ENCODE results near the gene NACA2.

The NACA2 gene

DNA sequence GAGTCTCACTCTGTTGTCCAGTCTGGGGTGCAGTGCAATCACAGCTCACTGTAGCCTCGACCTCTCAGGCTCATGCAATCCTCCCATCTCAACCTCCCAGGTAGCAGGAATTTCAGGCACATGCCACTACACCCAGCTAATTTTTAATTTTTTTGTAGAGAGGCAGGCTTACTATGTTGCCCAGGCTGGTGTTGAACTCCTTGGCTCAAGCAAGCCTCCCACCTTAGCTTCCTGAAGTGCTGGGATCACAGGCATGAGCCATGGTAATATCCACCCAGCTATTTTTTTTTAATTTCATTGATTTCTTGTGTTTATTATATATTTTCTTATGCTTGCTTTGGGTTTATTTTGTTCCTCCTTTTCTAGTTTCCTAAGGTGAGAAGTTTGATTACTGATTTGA is 33.9 kb upstream of the NACA2 start:
- no peaks in the 10 kb centered on the region for H3K9me3 ChIP-seq (ENCODE audit: low read length)
- H3K4me1 ChIP-seq (ENCODE audit: insufficient read depth, low read length): no peaks in the 10 kb centered on the region
- H3K27me3 ChIP-seq (ENCODE audit: control insufficient read depth in 1 of 2, insufficient read depth in 2 of 2, low read length in 2 of 2): no peaks in the 10 kb centered on the region
- H3K36me3 ChIP-seq (ENCODE audit: insufficient read depth, low read length): no peaks in the 10 kb centered on the region
- H3K4me3 ChIP-seq (ENCODE audit: low read depth in 1 of 2, low read length in 2 of 2): no peak overlapping the region
- H3K9ac ChIP-seq (ENCODE audit: low read length): no peak overlapping the region
- H3K27ac ChIP-seq (ENCODE audit: low read depth, low read length): no peak overlapping the region

DNA sequence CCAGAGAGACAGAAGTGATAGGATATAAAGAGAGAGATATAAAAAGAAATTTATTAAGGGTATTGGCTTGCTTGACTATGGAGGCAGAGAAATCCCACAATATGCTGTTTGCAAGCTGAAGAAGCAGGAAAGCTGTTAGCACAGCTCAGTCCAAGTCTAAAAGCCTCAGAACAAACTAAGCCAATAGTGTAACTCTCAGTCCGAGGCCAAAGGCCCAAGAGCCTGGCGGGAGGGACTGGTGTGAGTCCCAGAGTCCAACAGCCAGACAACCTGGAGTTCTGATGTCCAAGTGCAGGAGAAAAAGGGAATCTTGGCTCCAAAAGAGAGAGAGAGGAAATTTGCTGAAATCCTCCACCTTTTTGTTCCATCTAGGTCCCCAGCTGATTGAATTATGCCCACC is 30.3 kb upstream of the NACA2 start:
- H3K27me3 ChIP-seq (ENCODE audit: control insufficient read depth in 1 of 2, insufficient read depth in 2 of 2, low read length in 2 of 2): no peaks in the 10 kb centered on the region
- H3K4me3 ChIP-seq (ENCODE audit: low read depth in 1 of 2, low read length in 2 of 2): no peak overlapping the region
- no peaks in the 10 kb centered on the region for H3K4me1 ChIP-seq (ENCODE audit: insufficient read depth, low read length)
- H3K9ac ChIP-seq (ENCODE audit: low read length): no peak overlapping the region
- H3K9me3 ChIP-seq (ENCODE audit: low read length): peaks cover 4% of the 10 kb centered on the region
- no peaks in the 10 kb centered on the region for H3K36me3 ChIP-seq (ENCODE audit: insufficient read depth, low read length)
- no peak overlapping the region for H3K27ac ChIP-seq (ENCODE audit: low read depth, low read length)

DNA sequence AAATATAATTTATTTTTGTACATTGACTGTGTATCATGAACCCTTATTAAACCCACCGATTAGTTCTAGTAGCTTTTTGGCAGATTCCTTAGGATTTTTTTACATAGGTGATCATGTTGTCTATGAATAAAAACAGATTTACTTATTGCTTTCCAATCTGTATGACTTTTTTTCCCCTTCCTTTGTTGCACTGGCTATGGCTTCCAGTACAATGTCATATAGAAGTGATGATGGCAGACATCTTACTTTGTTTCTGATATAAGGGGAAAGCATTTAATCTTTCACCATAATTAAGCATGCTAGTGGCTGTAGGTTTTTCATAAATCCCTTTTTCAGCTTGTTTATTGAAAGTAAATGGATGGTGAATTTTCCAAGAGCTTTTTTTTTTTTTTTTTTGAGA is 28.9 kb upstream of the NACA2 start:
- no peak overlapping the region for H3K9ac ChIP-seq (ENCODE audit: low read length)
- H3K4me1 ChIP-seq (ENCODE audit: insufficient read depth, low read length): no peaks in the 10 kb centered on the region
- H3K36me3 ChIP-seq (ENCODE audit: insufficient read depth, low read length): no peaks in the 10 kb centered on the region

DNA sequence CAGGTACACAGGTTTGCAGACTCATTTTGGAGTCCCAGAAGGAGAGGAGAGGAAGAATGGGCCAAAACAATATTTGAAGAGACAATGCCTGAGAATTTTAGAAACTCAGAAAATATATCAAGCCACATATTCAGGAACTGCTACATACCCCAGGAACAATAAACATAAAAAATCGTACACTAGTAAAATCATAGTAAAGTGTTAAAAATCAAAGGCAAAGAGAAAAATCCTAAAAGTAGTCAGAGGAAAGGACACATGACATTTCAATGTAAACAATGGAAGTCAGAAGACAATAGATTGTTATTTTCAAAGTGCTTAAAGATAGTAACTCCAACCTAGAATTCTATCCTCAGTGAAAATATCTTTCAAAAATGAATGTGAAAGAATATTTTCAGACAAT is 28.5 kb upstream of the NACA2 start:
- Histone ChIP-seq H3K9me3 (ENCODE audit: low read length) (peaks cover 4% of the 10 kb centered on the region), H3K4me3 (ENCODE audit: low read depth in 1 of 2, low read length in 2 of 2) (no peak overlapping the region), H3K9ac (ENCODE audit: low read length) (no peak overlapping the region), H3K27me3 (ENCODE audit: control insufficient read depth in 1 of 2, insufficient read depth in 2 of 2, low read length in 2 of 2) (no peaks in the 10 kb centered on the region), H3K36me3 (ENCODE audit: insufficient read depth, low read length) (no peaks in the 10 kb centered on the region), H3K4me1 (ENCODE audit: insufficient read depth, low read length) (no peaks in the 10 kb centered on the region), H3K27ac (ENCODE audit: low read depth, low read length) (no peak overlapping the region)

More for the DNA sequence above, 28.9 kb upstream of the NACA2 start:
- H3K9me3 ChIP-seq (ENCODE audit: low read length): peaks cover 4% of the 10 kb centered on the region
- no peak overlapping the region for H3K27ac ChIP-seq (ENCODE audit: low read depth, low read length)
- H3K27me3 ChIP-seq (ENCODE audit: control insufficient read depth in 1 of 2, insufficient read depth in 2 of 2, low read length in 2 of 2): no peaks in the 10 kb centered on the region
- no peak overlapping the region for H3K4me3 ChIP-seq (ENCODE audit: low read depth in 1 of 2, low read length in 2 of 2)

DNA sequence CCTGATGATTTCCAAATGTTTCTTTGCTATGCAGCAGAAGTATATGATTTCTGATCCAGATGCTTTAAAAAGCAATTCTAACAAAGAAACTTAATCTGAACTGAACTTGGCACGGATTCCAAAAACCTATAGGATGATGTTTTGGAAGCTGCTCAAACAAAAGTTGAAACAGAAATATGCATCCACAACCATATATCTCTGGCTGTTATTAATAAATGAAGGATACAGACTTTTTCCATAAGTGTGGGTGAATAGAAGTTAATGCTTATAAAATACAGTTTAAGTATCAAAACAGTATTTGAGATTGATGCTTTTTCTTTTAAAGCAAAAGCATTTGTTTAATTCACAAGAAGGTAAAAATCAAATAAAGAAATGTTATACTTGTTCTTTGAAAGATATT is 27.9 kb upstream of the NACA2 start:
- Histone ChIP-seq H3K4me1 (ENCODE audit: insufficient read depth, low read length) (no peaks in the 10 kb centered on the region), H3K27me3 (ENCODE audit: control insufficient read depth in 1 of 2, insufficient read depth in 2 of 2, low read length in 2 of 2) (no peaks in the 10 kb centered on the region), H3K9me3 (ENCODE audit: low read length) (peaks cover 4% of the 10 kb centered on the region), H3K4me3 (ENCODE audit: low read depth in 1 of 2, low read length in 2 of 2) (no peak overlapping the region), H3K9ac (ENCODE audit: low read length) (no peak overlapping the region), H3K36me3 (ENCODE audit: insufficient read depth, low read length) (no peaks in the 10 kb centered on the region), H3K27ac (ENCODE audit: low read depth, low read length) (no peak overlapping the region)

DNA sequence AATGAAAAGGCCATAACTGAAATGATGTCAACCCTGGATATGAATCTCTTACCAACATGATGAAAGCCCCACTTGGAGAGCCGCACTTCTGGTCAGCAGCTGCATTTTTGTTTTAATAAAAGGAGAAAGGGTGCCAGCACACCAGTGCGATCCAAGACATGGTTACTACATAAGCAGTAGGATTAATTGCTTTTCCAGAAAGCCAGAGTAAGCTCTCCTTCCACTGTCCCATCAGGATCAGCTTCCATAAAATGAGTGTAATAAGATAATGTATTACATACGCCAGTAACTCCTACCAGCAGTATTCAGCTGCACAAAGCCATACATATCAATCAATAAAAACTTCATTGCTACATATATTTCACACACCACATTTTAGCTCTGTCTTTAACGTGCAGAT is 26.3 kb upstream of the NACA2 start:
- Histone ChIP-seq H3K4me3 (ENCODE audit: low read depth in 1 of 2, low read length in 2 of 2) (no peak overlapping the region), H3K27ac (ENCODE audit: low read depth, low read length) (no peak overlapping the region), H3K36me3 (ENCODE audit: insufficient read depth, low read length) (no peaks in the 10 kb centered on the region), H3K9me3 (ENCODE audit: low read length) (peaks cover 4% of the 10 kb centered on the region), H3K9ac (ENCODE audit: low read length) (no peak overlapping the region), H3K4me1 (ENCODE audit: insufficient read depth, low read length) (no peaks in the 10 kb centered on the region), H3K27me3 (ENCODE audit: control insufficient read depth in 1 of 2, insufficient read depth in 2 of 2, low read length in 2 of 2) (no peaks in the 10 kb centered on the region)

DNA sequence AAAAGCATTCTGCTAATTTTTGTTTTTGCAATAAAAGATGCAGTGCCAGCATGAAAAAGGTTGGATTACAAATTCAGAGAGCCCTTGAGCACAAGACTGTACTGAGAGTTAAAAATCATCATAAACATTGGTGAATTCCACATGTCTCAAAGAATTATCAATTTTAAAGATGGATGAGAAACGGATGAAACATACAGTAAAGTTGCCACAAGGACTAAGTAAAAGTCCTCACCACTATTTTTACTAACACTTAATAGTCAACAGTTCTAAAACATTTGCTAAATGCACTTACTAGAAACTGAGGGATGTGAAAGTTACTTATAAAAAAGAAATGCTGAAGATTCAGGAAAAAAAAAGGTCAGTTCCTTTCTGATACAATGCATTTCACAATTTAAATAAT is 25.8 kb upstream of the NACA2 start:
- H3K9me3 ChIP-seq (ENCODE audit: low read length): peaks cover 4% of the 10 kb centered on the region
- no peaks in the 10 kb centered on the region for H3K4me1 ChIP-seq (ENCODE audit: insufficient read depth, low read length)
- no peak overlapping the region for H3K9ac ChIP-seq (ENCODE audit: low read length)
- no peaks in the 10 kb centered on the region for H3K27me3 ChIP-seq (ENCODE audit: control insufficient read depth in 1 of 2, insufficient read depth in 2 of 2, low read length in 2 of 2)
- H3K27ac ChIP-seq (ENCODE audit: low read depth, low read length): no peak overlapping the region
- H3K36me3 ChIP-seq (ENCODE audit: insufficient read depth, low read length): no peaks in the 10 kb centered on the region
- H3K4me3 ChIP-seq (ENCODE audit: low read depth in 1 of 2, low read length in 2 of 2): no peak overlapping the region

DNA sequence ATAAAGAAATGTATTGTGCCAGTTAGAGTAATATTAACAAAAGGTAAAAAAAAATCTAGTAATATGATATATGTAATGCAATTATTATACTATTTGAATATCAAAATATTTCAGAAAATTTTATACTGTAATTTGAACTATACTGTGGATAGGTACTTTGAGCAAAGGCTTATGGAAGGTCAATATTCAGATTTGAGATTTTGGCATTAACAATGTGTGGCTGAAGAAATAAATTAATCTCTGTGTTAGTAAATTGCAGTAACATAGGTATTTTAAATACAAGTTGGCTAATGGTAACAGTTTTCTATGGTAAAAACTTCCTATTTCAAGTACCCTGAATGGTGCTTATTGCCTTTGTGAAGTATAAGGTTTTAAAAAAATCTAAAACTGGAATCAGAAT is 23.2 kb upstream of the NACA2 start:
- Histone ChIP-seq H3K4me3 (ENCODE audit: low read depth in 1 of 2, low read length in 2 of 2) (no peak overlapping the region), H3K9me3 (ENCODE audit: low read length) (peaks cover 4% of the 10 kb centered on the region), H3K9ac (ENCODE audit: low read length) (no peak overlapping the region), H3K27ac (ENCODE audit: low read depth, low read length) (no peak overlapping the region), H3K27me3 (ENCODE audit: control insufficient read depth in 1 of 2, insufficient read depth in 2 of 2, low read length in 2 of 2) (no peaks in the 10 kb centered on the region), H3K4me1 (ENCODE audit: insufficient read depth, low read length) (no peaks in the 10 kb centered on the region), H3K36me3 (ENCODE audit: insufficient read depth, low read length) (no peaks in the 10 kb centered on the region)

DNA sequence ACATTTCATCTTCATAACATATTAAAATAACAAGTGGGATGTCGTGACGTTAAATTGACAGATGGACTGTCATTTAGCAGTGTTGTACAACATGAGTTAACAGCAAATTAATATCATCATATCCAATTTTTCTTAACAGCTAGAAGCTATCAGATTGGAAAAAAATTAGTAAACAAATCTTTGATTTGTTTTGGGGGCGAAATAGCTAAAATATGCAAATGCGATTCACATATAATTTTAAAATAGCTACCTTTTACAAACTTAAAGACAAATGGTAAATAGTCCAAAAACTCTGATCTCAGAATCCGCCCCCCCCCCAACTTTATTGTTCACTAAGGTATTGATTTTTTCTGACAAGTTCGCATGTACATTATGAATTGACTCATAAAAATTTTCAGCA is 20.3 kb upstream of the NACA2 start:
- Histone ChIP-seq H3K9ac (ENCODE audit: low read length) (no peak overlapping the region), H3K4me1 (ENCODE audit: insufficient read depth, low read length) (no peaks in the 10 kb centered on the region), H3K27me3 (ENCODE audit: control insufficient read depth in 1 of 2, insufficient read depth in 2 of 2, low read length in 2 of 2) (no peaks in the 10 kb centered on the region), H3K36me3 (ENCODE audit: insufficient read depth, low read length) (no peaks in the 10 kb centered on the region), H3K27ac (ENCODE audit: low read depth, low read length) (no peak overlapping the region), H3K4me3 (ENCODE audit: low read depth in 1 of 2, low read length in 2 of 2) (no peak overlapping the region), H3K9me3 (ENCODE audit: low read length) (no peaks in the 10 kb centered on the region)

DNA sequence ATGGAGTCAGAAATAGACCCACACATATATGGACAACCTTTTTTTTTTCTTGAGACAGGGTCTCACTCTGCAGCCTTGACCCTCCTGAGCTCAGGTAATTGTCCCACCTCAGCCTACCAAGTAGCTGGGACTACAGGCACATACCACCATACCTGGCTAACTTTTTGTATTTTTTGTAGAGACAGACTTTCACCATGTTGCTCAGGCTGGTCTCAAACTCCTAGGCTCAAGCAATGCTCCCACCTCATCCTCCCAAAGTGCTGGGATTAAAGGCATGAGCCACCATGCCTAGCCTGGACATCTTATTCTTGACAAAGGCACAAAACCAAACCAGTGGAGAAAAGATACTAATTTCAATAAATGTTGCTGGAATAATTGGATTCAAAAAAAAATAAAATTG is 14.7 kb upstream of the NACA2 start:
- no peaks in the 10 kb centered on the region for H3K4me1 ChIP-seq (ENCODE audit: insufficient read depth, low read length)
- no peak overlapping the region for H3K9ac ChIP-seq (ENCODE audit: low read length)
- H3K27ac ChIP-seq (ENCODE audit: low read depth, low read length): no peak overlapping the region
- H3K36me3 ChIP-seq (ENCODE audit: insufficient read depth, low read length): no peaks in the 10 kb centered on the region
- H3K9me3 ChIP-seq (ENCODE audit: low read length): no peaks in the 10 kb centered on the region
- no peak overlapping the region for H3K4me3 ChIP-seq (ENCODE audit: low read depth in 1 of 2, low read length in 2 of 2)
- H3K27me3 ChIP-seq (ENCODE audit: control insufficient read depth in 1 of 2, insufficient read depth in 2 of 2, low read length in 2 of 2): no peaks in the 10 kb centered on the region

DNA sequence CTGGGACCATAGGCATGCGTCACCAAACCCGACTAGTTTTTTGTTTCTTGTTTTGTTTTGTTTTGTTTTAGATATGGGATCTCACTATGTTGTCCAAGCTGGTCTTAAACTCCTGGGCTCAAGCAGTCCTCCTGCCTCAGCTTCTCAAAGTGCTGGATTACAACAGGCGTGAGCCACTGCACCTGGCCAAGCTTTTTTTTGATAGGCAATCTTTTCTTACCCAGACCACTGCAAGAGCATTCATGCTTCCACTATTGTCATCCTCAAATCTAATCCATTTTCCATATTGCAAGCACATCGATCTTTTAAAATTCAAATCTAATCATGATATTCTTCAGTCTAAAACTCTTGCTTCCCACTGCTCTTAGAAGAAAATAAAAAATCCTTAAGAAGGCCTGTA is 10.3 kb upstream of the NACA2 start:
- H3K27me3 ChIP-seq (ENCODE audit: control insufficient read depth in 1 of 2, insufficient read depth in 2 of 2, low read length in 2 of 2): no peaks in the 10 kb centered on the region
- no peak overlapping the region for H3K9ac ChIP-seq (ENCODE audit: low read length)
- H3K9me3 ChIP-seq (ENCODE audit: low read length): no peaks in the 10 kb centered on the region
- no peaks in the 10 kb centered on the region for H3K4me1 ChIP-seq (ENCODE audit: insufficient read depth, low read length)
- H3K36me3 ChIP-seq (ENCODE audit: insufficient read depth, low read length): no peaks in the 10 kb centered on the region
- no peak overlapping the region for H3K27ac ChIP-seq (ENCODE audit: low read depth, low read length)
- no peak overlapping the region for H3K4me3 ChIP-seq (ENCODE audit: low read depth in 1 of 2, low read length in 2 of 2)

DNA sequence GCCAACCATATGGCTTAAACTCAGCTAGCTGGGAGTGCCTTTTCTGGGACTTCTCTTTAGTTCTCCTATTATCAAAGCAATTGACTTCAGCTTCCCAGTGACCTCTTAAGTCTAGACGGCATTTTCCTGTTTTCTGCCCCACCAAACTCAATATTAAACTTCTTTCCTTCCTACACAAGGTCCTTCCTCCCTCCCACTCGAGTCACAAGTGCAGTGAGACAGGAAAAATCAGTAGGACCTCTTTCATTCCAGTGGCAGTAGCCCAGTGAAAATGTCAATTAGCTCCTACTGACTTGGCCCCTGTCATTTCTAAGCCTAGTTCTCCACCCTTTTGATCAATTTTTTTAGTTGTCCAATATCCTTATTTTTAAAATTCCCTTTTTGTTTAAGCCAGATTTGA is 9.6 kb upstream of the NACA2 start:
- Histone ChIP-seq H3K27me3 (ENCODE audit: control insufficient read depth in 1 of 2, insufficient read depth in 2 of 2, low read length in 2 of 2) (no peaks in the 10 kb centered on the region), H3K27ac (ENCODE audit: low read depth, low read length) (no peak overlapping the region), H3K4me1 (ENCODE audit: insufficient read depth, low read length) (no peaks in the 10 kb centered on the region), H3K4me3 (ENCODE audit: low read depth in 1 of 2, low read length in 2 of 2) (no peak overlapping the region), H3K9me3 (ENCODE audit: low read length) (no peaks in the 10 kb centered on the region), H3K9ac (ENCODE audit: low read length) (no peak overlapping the region), H3K36me3 (ENCODE audit: insufficient read depth, low read length) (no peaks in the 10 kb centered on the region)
